Esophagus (tissue), 2 donors: Measurements from ENCODE around the gene MEMO1. TPM values are rescaled to one million over a fixed set of nuclear protein-coding genes. Genes with fewer than 3 reads are reported as not detected.

Experiments
- H3K27ac ChIP-seq, 2 donors: one replicate each; pipeline ENCODE4 v1.5.1; 2013; ENCODE audit warnings: low read depth in 2 of 2, mild to moderate bottlenecking in 2 of 2, inconsistent platforms in 1 of 2, low read length in 1 of 2, moderate library complexity in 1 of 2
- H3K27me3 ChIP-seq, 2 donors: one replicate each; pipeline ENCODE4 v1.6.1; 2013; ENCODE audit warnings: low read length in 2 of 2, control low read depth in 1 of 2, mild to moderate bottlenecking in 1 of 2; ENCODE audit not compliant: insufficient read depth in 2 of 2, control insufficient read depth in 1 of 2
- H3K36me3 ChIP-seq, 2 donors: one replicate each; pipeline ENCODE4 v1.6.1; 2013; ENCODE audit warnings: low read length in 1 of 2; ENCODE audit not compliant: control insufficient read depth in 2 of 2, insufficient read depth in 2 of 2
- H3K4me1 ChIP-seq, 2 donors: one replicate each; pipeline ENCODE4 v1.6.1; 2013; ENCODE audit warnings: low read length in 1 of 2; ENCODE audit not compliant: control insufficient read depth in 2 of 2, insufficient read depth in 2 of 2
- H3K4me3 ChIP-seq, 2 donors: one replicate each; pipeline ENCODE4 v1.5.1; 2013; ENCODE audit warnings: low read length in 2 of 2, mild to moderate bottlenecking in 2 of 2, low read depth in 1 of 2, moderate library complexity in 1 of 2
- H3K9me3 ChIP-seq, 2 donors: one replicate each; pipeline ENCODE4 v1.6.1; 2013; ENCODE audit warnings: mild to moderate bottlenecking in 2 of 2, low read depth in 1 of 2, low read length in 1 of 2, moderate library complexity in 1 of 2; ENCODE audit not compliant: control insufficient read depth in 2 of 2, insufficient read depth in 1 of 2
- WGBS, 2 donors: extraction: QIAGEN DNeasy Blood & Tissue Kit; methylation state at CpG; one replicate each; pipeline ENCODE4 v1.1.7; 2013; 5-methylcytosine and 5-hydroxymethylcytosine counted together
- polyA plus RNA-seq, 2 donors: library from polyadenylated mRNA; stranded (reverse); fragments of 200-250 nt; gene quantifications; one replicate each; pipeline ENCODE4 v1.2.3, GENCODE V29; 2013
- donor health status: healthy with polysubstance abuse.
- donor health status: Bipolar disorder and iron deficiency.

Gene MEMO1
- polyA plus RNA-seq, 2 donors: 50.5 to 73.8 TPM

DNA sequence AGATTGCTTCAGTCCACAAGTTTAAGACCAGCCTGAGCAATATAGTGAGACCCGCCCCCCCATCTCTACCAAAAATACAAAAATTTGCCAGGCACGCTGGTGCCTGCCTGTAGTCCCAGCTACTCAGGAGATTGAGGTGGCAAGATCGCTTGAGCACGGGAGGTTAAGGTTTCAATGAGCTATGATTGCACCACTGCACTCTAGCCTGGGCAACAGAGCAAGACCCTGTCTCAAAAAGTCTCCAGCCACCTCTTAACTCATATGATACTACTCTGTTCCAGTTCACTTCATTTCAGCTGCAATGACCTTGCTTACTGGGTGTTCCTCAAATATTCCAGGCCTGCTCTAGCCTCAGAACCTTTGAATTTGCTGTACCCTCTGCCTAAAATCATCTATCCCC, 11.4 kb downstream of the MEMO1 start:
- peaks cover 0 to 3% of the 10 kb centered on the region in 2 donors for H3K4me1 ChIP-seq
- H3K9me3 ChIP-seq: no peaks in the 10 kb centered on the region
- no peaks in the 10 kb centered on the region for H3K36me3 ChIP-seq
- H3K27me3 ChIP-seq: no peaks in the 10 kb centered on the region
- 97 to 98% methylated on average over 4 of the region's 4 CpGs for WGBS, 2 donors
- H3K27ac ChIP-seq: no peak overlapping the region
- H3K4me3 ChIP-seq: no peak overlapping the region

- no peak overlapping the region for H3K27ac ChIP-seq
- H3K4me1 ChIP-seq: peaks cover 0 to 3% of the 10 kb centered on the region in 2 donors
- WGBS, 2 donors: 90 to 93% methylated on average over 4 of the region's 4 CpGs
- no peaks in the 10 kb centered on the region for H3K27me3 ChIP-seq
- no peaks in the 10 kb centered on the region for H3K9me3 ChIP-seq
- no peaks in the 10 kb centered on the region for H3K36me3 ChIP-seq
- H3K4me3 ChIP-seq: no peak overlapping the region
These were observed 12.0 kb downstream of the MEMO1 start for GRCh38 chr2:31998731-31999383.

DNA sequence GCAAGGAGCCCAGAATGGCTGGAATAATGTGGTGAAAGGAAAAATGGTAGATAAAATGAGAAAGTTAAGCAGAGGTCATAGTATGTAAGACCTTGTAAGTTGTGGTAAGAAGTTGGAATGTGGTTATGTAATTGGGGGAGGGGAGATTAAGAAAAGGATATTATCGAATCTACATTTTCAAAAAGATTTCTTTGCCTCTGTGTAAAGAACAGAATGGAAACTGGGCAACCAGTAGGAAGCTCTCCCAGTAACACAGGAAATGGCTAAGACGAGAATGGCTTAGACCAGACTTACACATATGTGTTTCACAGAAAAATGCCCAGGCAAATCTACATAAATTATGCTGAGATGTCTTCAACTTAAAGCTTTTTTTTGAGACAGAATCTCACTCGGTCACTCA, 13.2 kb downstream of the MEMO1 start:
- H3K9me3 ChIP-seq: no peaks in the 10 kb centered on the region
- no peak overlapping the region for H3K4me3 ChIP-seq
- H3K36me3 ChIP-seq: no peaks in the 10 kb centered on the region
- 78 to 80% methylated on average over 3 of the region's 3 CpGs for WGBS, 2 donors
- no peak overlapping the region for H3K27ac ChIP-seq
- peaks cover 0 to 3% of the 10 kb centered on the region in 2 donors for H3K4me1 ChIP-seq
- H3K27me3 ChIP-seq: no peaks in the 10 kb centered on the region

GRCh38 chr2:31996571-31997150, 14.1 kb downstream of the MEMO1 start:
- 89 to 91% methylated on average over 6 of the region's 6 CpGs for WGBS, 2 donors
- no peaks in the 10 kb centered on the region for H3K36me3 ChIP-seq
- no peaks in the 10 kb centered on the region for H3K9me3 ChIP-seq
- H3K4me1 ChIP-seq: peaks cover 0 to 3% of the 10 kb centered on the region in 2 donors
- no peak overlapping the region for H3K27ac ChIP-seq
- no peak overlapping the region for H3K4me3 ChIP-seq
- no peaks in the 10 kb centered on the region for H3K27me3 ChIP-seq

DNA sequence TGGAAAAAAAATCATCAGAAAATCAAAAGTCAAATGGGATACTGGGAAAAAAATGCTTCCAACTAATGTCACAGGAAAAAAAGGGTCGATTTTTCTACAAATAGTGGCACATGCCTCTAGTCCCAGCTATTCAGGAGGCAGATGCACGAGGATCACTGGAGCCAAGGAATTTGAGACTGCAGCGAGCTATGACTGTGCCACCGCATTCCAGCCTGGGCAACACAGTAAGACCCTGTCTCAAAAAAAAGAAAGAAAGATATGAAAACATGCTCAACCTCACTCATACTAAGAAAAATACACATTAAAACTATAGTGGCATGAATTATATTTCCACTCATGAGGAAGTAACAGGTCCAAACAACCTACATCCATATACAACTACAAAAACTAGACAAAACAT, 17.9 kb downstream of the MEMO1 start:
- 93 to 98% methylated on average over 4 of the region's 4 CpGs for WGBS, 2 donors
- H3K36me3 ChIP-seq: no peaks in the 10 kb centered on the region
- no peak overlapping the region for H3K4me3 ChIP-seq
- H3K4me1 ChIP-seq: no peaks in the 10 kb centered on the region
- H3K9me3 ChIP-seq: no peaks in the 10 kb centered on the region
- H3K27ac ChIP-seq: no peak overlapping the region
- H3K27me3 ChIP-seq: no peaks in the 10 kb centered on the region

GRCh38 chr2:31992025-31992579, 18.7 kb downstream of the MEMO1 start:
- no peaks in the 10 kb centered on the region for H3K36me3 ChIP-seq
- no peaks in the 10 kb centered on the region for H3K9me3 ChIP-seq
- WGBS, 2 donors: 89 to 91% methylated on average over 3 of the region's 3 CpGs
- H3K4me1 ChIP-seq: no peaks in the 10 kb centered on the region
- no peak overlapping the region for H3K27ac ChIP-seq
- no peaks in the 10 kb centered on the region for H3K27me3 ChIP-seq
- H3K4me3 ChIP-seq: no peak overlapping the region

DNA sequence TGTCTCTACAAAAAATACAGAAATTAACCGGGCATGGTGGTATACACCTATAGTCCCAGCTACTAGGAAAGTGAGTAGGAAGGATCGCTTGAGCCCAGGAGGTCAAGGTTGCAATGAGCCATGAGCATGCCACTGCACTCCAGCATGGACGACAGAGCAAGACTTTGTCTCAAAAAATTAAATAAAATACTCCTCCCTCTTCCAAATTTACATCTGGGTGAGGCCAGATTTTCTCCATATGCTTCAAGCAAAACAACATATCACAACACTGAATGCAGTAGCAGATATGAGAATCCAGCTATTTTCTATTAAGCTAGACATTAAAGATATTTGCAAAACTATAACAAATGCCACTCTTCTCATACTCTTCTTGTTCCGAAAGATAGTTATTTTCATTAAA, 20.9 kb downstream of the MEMO1 start:
- Histone ChIP-seq H3K4me3 (no peak overlapping the region), H3K27me3 (no peaks in the 10 kb centered on the region), H3K36me3 (no peaks in the 10 kb centered on the region), H3K9me3 (no peaks in the 10 kb centered on the region), H3K27ac (no peak overlapping the region), H3K4me1 (no peaks in the 10 kb centered on the region)
- WGBS, 2 donors: 91 to 93% methylated on average over 4 of the region's 4 CpGs

DNA sequence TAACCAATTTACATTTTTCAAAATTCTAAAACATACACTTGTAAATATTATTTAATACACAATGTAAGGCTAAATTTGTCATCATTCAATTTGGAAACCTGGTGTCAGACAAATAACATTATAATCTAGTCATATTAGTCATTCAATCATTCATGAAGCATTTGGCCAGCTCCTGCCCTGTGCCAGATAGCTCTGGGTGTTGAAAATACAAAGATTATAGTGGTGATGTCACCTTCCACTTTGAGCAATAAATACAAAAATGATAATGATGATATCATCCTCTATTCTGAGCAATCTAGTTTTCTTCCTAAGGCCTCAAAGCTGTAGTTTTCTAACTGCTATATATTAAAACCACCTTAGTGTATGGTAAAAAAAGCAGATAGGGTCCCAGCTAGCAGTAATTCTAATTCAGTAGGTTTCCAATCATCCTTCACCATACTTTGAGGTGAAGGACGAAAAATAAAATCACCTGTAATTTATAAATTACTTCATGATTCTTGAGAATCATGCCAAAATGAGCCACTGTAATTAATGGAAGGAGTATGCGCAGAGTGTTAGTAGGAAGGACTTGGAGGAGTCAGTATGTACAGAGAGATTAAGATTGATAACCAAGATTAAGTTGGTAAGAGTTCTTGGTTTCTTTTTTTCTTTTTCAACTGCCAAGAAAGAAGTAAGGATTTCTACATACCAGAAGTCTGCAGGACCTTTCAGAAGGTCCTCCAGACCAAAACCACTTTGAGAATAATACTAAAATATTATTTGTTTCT, 23.2 kb downstream of the MEMO1 start:
- WGBS, 2 donors: 67 to 81% methylated on average over 2 of the region's 2 CpGs
- H3K36me3 ChIP-seq: no peaks in the 10 kb centered on the region
- no peak overlapping the region for H3K27ac ChIP-seq

DNA sequence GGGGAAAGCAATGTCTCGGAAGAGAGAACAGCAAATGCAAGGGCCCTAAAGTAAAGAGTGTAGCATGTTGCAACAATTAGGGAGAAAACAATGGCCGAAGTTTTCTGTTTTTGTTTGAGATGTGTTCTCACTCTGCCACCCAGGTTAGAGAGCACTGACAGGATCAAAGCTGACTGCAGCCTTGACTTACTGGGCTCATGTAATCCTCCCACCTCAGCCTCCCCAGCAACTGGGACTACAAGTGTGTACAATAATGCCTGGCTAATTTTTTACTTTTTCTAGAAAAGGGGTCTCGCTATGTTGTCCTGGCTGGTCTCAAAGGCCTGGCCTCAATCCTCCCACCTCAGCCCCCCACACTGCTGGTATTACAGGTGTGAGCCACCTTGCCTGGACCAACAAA, 23.9 kb downstream of the MEMO1 start:
- no peak overlapping the region for H3K27ac ChIP-seq
- H3K27me3 ChIP-seq: no peaks in the 10 kb centered on the region
- H3K36me3 ChIP-seq: no peaks in the 10 kb centered on the region
- WGBS, 2 donors: 87 to 88% methylated on average over 3 of the region's 3 CpGs
- H3K9me3 ChIP-seq: no peaks in the 10 kb centered on the region
- H3K4me3 ChIP-seq: no peak overlapping the region
- no peaks in the 10 kb centered on the region for H3K4me1 ChIP-seq

More for the DNA sequence above, 23.2 kb downstream of the MEMO1 start:
- Histone ChIP-seq H3K4me3 (no peak overlapping the region), H3K9me3 (no peaks in the 10 kb centered on the region), H3K4me1 (no peaks in the 10 kb centered on the region), H3K27me3 (no peaks in the 10 kb centered on the region)
